Fibroblast of peridontal ligament (primary cell): ENCODE measurements around the gene DQX1.
"Not testable (repeated sequence)": the region's sequence is repeated elsewhere in the genome, so short reads cannot be mapped to it uniquely, and the experiment has no call there.

Experiments
- DNase-seq: peaks from one replicate; pipeline ENCODE4 v3.0.0-alpha.2; 2010; ENCODE audit errors: extremely low read depth

DQX1 gene

GRCh38 chr2:74525717-74526648 lies at the start of gene DQX1:
Gene DQX1 (minus strand): TSS chr2:74526231. CDS start chr2:74525729, 502 bp downstream.
- no peak for DNase-seq

DNA sequence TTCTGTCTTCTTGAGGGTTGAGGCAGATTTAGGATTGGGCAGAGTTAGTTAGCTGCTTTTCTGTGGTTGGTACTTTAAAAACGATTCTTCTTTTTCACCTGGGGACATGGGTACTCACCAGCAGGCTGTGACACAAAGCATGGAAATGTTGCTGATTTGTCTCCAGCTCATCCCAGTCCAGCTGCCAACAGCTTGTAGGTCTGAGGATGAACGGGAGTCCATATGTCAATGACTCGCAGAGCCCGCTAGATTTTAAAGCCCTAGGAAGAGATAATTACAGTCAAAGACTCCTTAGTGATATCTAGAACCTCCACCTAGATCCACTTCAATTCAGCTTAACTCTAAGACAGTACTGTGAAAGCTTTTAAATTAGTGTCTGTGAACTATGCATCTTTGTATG lies 49.3 kb upstream of the DQX1 start:
- no peak for DNase-seq

- DNase-seq = peak; percentile 70
Observed at GRCh38 chr2:74573747-74574562, 47.9 kb upstream of the DQX1 start.

DNA sequence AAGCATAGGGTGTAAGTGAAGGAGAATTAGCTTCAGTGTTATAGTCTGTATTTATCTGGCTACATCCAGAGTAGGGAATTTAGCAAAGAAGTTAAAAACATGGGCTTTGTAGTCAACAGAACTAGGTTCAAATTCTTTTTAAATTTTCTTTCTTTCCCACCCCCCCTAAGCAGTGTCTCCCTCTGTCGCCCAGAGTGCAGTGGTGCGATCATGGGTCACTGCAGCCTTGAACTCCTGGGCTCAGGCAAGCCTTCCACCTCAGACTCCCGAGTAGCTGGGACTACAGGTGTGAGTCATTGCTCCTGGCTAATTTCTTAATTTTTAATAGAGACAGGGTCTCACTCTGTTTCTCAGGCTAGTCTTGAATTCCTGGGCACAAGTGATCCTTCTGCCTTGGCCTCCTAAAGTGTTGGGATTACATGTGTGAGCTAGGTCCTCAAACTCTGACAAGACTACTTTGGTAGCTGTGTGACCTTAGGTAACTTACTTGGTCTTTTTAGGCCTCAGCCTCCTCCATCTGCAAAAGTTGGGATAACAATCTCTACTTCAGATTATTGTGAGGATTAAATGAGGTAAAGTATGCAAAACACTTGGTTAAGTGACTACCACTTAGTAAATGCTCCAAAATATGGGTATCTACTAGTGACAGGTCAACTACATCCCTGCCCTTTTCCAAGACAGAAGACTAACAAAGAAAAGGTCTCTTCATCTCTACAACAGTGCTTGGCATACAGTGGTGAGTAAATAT lies 46.3 kb upstream of the DQX1 start:
- DNase-seq = no peak

- DNase-seq = no peak
Observed at GRCh38 chr2:74571058-74571457, 45.0 kb upstream of the DQX1 start.

DNA sequence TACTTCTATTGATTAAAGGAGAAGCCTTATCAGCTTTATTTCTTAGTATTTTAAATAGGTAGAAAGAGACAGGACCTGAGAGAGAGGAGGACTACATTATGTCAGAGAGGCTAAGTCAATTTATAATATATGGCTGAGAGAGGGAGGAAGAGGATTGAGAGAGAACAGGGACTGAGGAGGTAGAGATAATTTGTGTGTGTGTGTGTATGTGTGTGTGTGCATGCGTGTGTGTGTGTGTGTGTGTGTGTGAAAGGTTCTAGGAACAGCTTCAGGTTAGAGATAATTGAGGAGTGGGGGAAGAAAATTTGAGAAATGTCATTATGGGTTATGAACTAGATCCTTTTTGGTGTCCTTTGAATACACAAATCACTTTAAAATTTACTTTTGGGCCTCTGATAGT lies 43.7 kb upstream of the DQX1 start:
- DNase-seq = no peak

- DNase-seq = peak; percentile 94
Observed at GRCh38 chr2:74567881-74568280, 41.9 kb upstream of the DQX1 start.

DNA sequence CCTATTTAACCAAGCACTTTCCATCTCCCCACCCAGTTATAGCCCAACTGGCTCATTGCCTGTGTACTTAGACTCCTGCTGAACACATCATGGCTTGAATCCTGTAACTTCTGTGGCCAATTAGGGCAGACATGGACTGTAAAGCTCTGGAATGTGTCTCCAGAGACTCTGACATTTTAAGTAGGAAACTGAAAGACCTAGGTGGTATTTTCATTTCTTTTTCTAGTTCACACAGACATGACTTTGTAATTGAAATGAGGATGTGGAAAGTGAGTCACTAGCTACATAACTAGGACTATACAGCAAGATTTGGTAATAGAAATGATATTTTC lies 40.7 kb upstream of the DQX1 start:
- peak; percentile 100 for DNase-seq

DNA sequence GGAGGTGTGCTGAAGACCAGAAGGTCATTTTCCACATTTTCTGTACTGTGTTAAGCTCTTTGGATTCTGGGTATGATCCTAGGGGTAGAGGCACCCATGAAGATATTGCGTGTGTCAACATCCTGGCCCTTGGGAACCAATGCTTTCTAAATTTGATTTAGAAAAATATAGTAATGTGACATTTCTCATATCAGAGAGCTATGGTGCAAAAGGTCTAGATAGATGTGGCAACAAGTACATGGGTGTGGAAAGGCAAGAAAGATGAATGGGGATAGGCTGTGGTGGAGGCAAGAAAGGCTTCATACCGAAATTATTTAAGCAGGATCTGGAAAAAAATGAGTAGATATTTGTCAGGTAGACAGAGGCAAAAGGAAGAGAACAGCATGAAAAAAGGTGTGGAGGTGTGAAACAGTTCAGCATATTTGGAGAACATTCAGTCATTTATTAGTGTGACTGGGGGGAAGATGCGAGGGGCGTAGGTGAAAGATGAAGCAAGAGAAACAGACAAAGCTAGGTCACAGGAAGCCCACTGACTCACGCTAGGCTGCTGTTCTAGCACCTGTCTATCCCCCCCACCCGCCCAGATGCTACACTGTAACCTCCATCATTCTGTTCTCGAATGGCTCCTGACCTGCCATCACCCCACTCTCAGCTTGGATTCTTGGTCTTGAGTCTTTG lies 40.2 kb upstream of the DQX1 start:
- no peak for DNase-seq

GRCh38 chr2:74564222-74564621 lies 38.2 kb upstream of the DQX1 start:
- DNase-seq = peak; percentile 35

DNA sequence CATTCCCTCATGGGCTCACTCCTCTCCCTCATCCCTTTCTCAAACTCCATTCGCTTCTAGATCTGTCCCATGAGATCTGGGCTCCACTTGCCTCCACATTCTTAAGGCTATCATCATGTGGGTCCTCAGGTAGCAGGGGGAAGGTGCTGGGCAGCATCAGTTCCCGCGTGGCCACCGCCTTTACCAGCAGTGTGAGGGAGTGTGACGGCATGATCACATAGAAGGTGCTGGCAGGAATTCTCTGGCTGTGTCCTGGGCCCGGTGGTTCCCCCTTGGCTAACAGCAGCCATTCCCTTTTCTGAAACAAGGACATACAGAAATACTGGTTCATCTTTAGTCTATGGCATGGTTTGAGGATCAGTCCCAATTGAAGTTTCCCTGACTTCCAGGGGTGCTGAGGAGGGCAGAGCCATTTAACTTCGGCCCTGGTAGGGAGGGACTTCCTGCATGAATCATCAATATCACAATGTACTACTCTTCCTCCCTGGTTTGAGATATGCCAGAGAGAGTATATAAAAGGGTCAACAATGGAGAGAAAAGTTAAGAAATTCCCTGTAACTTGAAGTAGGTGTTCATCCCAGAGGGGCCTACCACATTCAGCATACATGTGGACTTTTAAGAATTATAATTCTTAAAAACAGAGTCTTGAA lies 36.2 kb upstream of the DQX1 start:
- DNase-seq = no peak

- DNase-seq = not testable (repeated sequence)
Observed at GRCh38 chr2:74561022-74561421, 35.0 kb upstream of the DQX1 start.

DNA sequence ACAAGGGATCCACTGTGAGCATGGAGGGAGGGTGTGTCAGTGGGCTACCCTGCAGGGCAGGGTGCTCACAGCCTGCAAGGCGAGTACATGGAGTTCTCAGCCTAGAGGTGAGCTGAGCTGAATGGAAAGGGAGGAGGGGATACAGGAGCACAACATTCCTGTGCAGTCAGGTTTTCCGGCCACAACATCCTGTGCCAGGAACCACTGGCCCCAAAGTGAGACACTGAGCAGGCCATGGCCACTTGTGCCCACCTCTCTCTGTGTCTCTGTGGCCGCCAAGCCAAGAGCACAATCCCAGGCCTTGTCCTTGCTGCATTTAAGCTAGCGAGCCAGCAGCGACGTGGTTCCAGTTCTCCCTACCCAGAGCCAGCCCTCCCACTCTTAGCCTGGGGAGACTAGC lies 34.6 kb upstream of the DQX1 start:
- DNase-seq = no peak

DNA sequence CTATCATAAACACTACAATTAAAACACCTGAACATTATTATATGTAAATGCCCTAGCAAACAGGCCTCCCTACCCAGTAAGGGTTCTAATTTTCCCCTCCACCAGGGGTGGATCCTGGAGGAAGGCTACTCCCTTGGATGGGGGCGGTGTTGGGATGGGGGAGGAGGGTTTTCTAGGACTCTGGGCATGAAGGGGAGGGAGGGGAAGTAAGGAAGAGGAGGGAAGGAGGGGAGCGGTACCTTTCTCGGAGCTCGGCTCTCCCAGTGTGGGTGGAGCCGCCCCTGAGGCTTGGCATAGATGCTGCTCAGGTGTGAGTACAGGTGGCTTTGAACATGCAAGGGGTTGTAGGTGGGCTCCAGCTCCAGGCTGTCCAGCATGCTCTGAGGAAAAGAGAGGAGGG lies 33.9 kb upstream of the DQX1 start:
- no peak for DNase-seq

DNA sequence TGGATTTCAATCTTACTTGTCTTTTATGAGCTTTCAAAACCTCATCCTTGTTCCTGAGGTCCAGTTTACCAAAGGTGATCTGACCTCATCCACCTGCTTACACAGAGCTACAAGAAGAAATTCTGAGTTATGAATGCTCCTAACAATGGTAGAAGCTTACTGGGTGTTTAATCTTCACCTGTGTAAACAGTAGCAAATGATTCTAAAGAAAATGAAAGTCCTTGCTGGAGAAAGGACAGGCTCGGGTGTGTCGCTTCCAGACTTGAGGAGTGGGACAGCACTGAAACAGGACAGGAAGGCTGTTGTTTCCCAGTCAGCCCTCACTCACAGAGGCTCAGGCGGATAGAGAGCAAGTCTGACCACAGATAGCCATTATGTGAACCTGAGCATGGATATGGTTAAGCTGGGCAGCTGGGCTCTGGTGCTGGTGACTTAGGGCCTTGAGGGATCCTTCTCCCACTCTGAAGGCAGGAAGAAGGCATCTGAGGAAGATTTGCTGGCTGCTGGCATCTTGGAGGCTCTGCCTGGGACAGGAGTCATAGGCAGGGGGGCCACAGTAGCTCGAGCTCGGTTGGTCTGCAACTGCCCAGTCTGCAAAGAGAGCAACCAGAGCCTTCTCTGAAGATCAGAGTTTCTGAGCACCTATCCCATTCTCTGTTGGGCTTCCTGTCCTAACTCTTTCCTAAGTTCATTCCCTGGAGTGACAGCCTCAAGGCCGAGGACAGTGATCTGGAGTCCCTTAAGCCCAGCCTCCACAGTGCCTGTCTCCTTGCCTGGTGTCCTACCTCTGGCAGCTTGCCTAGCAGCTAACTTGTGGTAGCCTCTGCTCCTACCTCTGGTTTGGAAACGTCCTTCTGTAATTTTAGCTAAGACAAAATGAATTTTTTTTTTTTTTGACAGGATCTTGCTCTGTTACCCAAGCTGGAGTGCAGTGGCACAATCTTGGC lies 32.5 kb upstream of the DQX1 start:
- no peak for DNase-seq

DNA sequence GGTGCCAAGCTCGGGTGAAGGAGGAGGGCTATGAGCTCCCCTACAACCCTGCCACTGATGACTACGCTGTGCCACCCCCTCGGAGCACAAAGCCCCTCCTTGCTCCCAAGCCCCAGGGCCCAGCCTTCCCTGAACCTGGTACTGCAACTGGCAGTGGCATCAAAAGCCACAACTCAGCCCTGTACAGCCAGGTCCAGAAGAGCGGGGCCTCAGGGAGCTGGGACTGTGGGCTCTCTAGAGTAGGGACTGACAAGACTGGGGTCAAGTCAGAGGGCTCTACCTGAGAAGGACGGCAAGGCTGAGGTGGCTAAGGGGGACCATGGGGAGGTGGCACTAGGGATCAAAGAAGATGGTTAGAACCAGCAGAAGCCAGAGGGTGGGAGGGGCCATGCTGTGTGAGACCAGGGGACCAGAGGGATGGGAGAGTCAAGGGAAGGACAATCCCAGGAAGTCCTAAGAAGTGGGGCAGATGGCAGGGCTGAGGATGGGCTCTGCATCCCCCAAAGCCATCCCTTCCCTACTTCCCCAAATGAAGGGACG lies 30.9 kb upstream of the DQX1 start:
- no peak for DNase-seq

GRCh38 chr2:74556159-74556558 lies 30.1 kb upstream of the DQX1 start:
- DNase-seq = no peak

- no peak for DNase-seq
Observed at GRCh38 chr2:74555610-74556103, 29.6 kb upstream of the DQX1 start.

DNA sequence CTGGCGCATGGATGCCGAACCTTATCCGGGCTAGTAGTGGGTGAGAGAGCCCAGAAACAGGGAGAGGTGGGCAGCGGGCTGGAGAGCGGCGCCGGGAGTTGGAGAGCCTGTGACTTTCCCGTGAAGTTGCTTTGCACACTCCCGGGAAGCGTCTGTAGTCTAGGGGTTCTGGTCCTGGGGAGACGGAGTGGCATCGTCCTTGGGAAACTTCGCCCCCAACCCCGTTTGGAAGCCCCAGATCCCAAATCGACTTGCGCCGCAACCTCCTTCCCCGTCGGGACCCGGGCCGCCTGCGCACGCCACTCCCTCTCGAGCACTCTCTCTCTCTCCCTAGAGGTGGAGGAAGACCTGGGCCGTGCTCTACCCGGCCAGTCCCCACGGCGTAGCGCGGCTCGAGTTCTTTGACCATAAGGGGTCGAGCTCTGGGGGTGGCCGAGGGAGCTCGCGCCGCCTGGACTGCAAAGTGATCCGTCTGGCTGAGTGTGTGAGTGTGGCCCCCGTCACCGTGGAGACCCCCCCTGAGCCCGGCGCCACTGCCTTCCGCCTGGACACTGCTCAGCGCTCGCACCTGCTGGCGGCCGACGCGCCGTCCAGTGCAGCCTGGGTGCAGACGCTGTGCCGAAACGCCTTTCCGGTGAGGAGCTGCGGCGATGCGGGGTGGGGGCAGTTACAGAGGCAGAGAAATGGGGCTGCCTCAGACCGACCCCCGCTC lies 28.9 kb upstream of the DQX1 start:
- no peak for DNase-seq
